Measurements from ENCODE around the gene EIPR1.
A peak's percentile ranks its signal among the peaks of the same experiment; 100 is the strongest.

Gene EIPR1

DNA sequence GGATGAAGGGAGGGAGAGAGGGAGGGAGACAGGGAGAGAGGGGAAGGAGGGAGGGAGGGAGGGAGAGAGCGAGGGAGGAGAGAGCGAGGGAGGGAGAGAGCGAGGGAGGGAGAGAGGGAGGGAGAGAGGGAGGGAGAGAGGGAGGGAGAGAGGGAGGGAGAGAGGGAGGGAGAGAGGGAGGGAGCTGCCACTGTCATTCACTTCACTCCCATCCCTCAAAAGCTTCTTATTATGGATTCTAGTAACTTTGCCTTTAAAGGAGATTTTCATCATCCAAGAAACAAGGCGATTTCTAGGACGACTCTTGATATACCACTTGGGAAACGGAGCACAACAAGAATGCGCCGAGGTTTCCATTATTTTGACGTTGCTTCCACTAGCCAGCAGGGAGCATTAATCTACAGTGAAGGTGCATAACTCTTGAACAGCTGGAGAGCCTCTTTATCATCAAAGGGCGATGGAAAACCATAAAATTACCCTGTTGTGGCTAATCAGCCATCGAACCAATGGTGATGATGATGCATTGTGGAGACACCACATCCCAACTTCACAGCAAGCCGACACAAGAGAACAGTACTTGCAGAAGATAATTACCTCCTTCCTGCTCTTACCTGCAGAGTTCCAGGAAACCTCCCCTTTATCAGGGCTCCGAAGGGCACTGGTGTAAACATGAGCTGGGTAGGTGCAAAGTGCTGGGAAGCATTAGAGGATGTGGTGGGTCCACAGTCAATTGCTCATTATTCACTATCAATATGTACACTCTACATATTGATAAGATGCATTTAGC, 130.5 kb downstream of the EIPR1 start:
- DNase-seq (ENCODE audit: low spot score), result peak; percentile 99

DNA sequence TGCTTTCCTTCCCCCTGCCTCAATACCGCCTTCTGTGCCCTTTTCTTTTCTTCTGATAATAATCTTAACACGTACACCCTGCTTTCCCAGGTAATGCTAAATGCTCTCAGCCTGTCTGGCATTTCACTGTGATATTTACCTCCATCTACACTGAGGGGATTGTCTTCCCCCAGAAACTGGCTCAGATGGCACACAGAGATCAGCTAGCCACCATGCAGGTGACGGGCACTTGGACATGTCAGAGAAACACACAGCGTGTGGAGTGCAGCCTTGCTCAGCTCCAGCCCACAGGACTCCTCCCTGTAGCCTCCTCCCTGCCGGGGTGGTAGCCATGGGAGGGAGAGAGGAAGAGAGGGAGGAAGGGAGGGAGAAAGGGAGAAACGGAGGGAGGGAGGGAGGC, 131.2 kb downstream of the EIPR1 start:
- DNase-seq (ENCODE audit: low spot score), result no peak

DNA sequence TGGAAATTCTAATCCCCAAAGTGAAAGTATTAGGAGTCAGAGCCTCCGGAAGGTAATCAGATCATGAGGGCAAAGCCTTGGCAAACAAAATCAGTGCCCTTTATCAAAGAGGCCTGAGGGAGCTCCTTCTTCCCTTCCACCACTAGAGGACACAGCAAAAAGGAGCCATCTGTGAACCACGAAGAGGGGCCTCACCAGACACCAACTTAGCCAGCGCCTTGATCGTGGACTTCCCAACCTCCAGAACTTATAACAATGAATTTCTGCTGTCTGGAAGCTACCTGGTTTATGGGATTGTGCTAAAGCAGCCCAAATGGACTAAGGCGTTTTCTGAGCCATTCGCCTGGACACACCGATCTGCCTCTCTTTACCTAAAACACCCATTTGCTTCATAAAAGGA, 133.1 kb downstream of the EIPR1 start:
- DNase-seq (ENCODE audit: low spot score), result no peak

DNA sequence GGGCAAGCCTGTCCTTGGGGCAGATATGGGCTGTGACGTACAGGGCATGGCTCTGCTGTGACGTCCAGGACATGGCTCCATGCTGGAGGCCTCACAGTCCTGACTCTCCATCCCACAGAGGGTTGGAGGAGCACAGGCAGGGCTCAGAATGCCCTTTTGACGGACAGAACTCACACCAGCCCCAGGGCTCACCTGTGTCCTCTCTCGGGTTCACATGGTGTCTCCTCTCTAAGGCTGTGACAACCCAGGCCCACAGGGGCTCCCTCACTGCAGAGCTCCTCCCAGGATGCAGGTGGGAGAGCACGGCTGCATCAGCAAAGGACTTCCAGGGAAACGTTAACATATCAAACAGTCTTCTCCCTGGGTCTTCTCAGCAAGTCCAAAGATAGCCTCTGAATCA, 133.8 kb downstream of the EIPR1 start:
- DNase-seq (ENCODE audit: low spot score), result no peak

DNA sequence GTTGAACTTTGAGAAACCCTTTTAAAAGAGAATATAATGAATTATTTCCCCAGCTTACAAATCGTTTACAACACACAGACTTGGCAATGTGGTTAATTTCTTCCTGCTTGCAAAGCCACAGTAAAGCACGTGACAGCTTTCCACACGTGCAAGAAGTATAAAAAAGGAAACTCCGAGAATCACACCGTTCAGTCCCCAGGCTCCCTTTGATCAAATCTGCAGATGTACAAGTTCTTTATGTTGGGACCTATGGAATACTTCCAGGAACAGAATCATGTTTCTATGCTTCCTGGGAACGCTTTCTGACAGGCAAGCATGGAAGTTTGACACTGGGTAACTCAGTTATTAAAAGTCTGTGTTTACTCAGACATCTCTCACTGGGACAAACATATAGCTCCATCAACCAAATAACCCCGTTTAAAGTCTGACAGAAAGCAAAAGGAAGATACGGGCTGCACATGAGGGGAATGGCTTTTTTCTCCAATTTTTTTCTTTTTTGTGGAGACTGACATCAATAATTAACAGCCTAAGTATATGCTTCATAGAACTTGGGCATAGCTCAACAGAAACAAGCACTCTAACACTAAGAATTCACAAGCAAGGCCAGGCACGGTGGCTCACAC, 134.8 kb downstream of the EIPR1 start:
- no peak for DNase-seq (ENCODE audit: low spot score)

DNA sequence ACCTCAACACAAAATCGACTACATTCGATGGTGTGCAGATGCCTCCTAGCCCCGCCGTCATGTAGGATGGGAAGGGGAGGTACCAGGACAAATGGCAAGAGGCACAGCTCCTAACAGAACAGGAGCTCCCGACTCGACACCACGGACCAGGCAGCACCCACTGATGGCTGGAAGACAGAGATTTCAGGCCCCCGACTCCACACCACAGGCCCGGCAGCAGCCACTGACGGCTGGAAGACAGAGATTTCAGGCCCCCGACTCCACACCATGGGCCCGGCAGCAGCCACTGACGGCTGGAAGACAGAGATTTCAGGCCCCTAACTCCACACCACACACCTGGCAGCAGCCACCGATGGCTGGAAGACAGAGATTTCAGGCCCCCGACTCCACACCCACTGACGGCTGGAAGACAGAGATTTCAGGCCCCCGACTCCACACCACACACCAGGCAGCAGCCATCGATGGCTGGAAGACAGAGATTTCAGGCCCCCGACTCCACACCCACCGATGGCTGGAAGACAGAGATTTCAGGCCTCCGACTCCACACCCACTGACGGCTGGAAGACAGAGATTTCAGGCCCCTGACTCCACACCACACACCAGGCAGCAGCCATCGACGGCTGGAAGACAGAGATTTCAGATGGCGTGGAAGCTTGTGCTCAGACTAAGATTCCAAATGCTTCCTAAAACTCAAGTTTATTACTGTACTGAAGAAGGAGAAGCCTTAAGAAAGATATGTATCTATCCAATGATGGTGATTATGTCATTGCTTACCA, 135.5 kb downstream of the EIPR1 start:
- no peak for DNase-seq (ENCODE audit: low spot score)

DNA sequence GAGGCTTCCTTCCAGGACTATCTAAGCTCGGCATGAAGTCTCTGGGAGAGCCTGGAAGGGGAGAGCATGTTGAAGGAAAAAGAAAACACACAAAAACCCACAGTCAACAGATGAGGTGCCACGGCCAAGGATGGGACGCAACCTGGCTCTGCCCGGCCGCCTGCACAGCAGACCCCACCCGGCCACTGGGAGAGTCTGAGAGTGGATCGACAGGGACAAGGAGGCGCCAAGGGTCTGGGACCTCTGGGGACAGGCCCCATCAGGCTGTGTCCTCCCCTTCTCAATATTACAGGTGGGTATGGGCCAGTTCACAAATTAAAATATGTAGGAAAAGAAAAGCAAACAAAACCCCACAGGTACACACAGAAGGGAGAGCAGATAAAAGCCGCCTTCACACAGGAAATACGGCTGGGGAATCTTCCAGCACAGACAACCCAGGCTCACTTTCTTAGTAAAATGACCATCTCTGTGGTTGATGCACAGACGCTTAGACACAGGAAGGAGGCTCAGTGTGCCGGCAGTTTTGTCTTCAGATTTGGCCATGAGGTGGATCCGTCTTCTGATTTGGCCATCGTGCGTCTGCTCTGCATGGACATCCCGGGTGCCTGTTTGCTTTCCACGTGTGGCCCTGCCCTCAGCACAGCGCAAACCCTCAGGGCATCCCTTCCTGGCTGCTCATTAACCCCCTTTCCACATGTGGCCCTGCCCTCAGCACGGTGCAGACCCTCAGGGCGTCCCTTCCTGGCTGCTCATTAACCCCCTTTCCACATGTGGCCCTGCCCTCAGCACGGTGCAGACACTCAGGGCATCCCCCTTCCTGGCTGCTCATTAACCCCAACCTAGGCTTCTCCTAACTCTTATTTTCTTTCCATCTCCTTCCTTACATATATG, 138.4 kb downstream of the EIPR1 start:
- no peak for DNase-seq (ENCODE audit: low spot score)

DNA sequence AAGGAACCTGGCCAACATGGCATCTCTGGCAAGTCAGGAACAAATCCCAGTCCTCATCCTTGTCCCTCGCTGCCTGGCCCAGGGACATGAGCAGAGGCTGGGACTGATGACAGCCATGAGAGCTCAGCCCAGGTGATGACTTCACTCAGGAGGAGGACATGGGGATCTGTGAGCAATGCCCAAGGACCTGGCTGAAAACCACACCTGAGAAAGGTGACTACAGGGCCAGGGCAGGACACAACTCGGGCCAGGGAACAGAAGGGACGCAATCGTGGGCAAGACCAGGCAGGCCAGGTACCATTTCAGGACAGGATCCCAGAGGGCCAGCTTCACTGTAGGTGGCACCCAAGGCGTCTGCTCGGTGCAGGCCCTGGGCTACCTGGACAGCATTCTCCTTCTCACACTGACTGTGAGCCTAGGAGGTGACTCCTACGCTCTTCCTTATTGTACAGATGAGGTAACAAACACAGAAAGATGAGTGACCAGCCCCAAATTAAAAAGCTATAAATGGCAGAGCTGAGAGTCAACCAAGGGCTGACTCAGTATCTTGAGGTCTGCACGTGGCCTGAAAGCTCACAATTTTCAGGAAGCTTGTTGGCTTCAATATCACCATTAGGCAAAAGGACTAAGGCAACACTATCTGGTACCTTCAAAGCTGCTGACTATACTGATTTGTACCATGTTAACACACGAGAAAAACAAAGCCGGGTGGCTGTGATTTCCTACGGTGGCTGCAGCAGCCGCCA, 141.1 kb downstream of the EIPR1 start:
- no peak for DNase-seq (ENCODE audit: low spot score)

DNA sequence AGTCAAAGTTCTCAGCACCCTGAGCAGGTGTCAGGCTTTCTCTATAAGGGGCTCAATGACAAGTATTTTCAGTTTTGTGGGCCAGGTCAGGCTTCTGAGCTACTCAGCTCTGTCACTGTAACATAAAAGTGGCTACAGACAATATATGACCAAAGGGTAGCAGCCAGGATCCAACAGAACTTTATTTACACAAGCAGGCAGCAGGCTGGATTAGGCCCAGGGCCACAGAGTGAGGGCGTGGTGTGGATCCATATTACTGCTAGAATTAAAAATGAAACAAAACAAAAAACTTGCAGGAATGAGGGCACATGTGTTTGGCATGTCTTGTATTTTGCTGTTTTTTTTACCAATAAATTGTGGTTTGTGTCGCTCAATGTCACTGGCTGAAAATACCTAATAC, 143.7 kb downstream of the EIPR1 start:
- DNase-seq (ENCODE audit: low spot score), result no peak

DNA sequence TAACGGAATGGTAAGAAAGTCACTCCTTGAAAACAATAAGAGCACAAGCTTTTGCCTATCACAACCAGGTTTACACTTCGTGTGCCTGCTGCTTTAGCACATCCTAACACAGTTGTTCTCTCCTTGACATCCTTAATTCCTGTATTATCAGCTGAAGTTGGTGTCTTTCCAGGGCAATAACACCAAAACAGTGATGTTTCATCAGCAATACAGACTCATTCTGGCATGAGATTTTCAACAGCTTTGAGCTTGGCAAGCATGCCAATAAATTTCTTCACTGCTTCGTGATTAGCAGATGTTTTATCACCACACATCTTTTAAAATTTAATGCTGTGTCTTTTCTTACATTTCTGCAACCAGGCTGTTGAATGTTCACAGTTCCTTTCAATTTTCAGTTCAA, 148.4 kb downstream of the EIPR1 start:
- DNase-seq (ENCODE audit: low spot score), result no peak

DNA sequence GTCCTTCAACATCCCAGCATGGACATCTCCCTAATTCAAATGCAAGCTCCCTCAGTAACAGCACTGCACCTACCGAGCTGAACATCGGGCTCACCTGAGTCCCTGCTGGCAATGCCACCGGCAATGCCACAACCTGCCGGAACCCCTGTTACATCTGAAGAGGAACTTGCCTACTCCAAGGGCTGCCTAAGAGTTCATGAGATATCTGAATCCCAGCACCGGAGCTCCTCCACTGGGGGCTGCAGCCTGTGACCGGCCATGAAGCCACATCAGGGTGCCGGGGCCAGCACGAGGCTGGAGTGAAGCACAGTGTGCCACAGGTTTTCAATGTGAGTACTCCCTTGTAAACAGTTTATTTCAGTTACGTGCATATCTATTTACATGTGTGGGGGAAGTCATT, 152.9 kb downstream of the EIPR1 start:
- no peak for DNase-seq (ENCODE audit: low spot score)

DNA sequence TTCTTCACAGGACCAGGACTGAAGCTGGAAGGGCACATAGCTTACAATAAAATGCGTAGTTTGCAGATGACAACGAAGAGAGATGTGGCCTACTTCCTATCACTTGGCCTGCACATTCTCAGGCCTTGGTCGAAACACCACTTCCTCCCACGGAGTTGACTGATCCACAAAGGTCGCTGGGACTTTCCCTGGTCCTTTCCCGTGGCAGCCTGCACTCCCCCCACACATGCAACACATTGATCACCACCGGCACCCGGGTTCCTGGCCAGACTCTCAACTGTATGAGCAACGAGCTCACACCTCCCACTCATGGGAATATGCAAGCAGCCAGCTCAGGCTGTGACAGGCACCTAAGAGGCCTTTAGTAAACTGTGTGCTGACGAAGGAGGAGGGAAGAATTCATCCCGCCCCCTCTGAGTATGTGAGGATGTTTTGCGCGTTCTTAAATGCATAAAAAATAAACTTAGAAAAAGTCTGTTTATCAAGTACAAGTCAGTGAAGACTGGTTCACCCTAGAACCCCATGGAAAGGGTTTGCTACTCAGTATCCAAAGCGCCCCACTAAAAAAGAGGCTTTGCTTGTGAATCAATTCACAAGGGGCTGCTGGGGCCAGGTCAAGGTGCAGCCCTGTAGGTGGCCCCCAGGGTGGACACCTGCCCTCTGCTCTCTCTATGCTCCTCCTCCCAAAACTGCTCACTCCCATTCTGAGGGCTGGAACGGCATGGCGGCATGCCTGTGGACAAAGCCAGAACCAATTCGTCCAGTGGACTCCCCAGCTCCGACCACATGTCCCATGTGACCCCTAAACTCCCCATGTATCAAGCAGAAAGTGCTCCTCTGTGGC, 154.3 kb downstream of the EIPR1 start:
- no peak for DNase-seq (ENCODE audit: low spot score)

DNA sequence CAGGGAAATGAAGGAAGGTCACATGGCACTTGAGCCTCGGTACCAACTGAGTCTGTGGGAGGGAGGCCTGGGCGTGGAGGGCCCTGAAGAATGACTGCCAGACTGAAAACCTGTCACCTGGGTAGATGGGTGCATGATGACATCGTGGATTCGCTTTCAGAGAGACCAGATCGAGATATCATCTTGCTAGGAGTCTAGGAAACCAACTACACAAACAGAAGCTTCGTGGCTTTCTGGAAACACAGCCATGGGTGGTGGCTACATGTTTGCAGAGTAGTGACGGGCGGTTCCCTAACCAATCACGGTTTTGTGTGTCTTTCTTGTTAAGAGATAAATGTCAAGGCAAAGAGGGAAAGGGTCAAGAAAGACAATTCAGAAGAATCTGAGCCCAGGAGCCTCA, 155.0 kb downstream of the EIPR1 start:
- no peak for DNase-seq (ENCODE audit: low spot score)

DNA sequence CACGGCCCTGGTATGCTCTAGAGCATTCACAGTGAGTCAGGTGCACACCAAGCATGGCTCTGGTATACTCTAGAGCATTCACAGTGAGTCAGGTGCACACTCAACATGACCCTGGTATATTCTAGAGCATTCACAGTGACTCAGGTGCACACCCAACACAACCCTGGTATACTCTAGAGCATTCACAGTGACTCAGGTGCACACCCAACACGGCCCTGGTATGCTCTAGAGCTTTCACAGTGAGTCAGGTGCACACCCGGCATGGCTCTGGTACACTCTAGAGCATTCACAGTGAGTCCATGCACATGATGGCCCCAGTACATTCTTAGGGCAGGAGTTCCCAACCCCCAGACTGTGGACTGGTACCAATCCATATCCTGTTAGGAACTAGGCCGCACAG, 158.1 kb downstream of the EIPR1 start:
- no peak for DNase-seq (ENCODE audit: low spot score)

DNA sequence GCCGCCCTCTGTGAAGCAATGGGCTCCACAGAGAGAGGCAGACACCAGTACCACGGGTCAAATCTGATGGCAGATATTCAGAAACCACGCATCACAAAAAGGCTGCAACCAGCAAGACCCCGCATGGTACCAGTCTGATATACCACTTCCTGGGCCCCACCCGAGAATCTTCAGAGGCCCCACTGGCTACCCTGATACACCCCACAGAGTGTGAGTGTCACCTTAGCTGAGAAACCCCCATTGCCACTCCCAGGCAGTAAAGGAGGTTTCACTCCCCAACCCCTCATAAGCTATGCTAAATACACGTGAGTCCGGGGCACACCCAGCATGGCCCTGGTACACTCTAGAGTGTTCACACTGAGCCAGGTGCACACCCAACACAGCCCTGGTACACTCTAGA, 160.0 kb downstream of the EIPR1 start:
- no peak for DNase-seq (ENCODE audit: low spot score)

DNA sequence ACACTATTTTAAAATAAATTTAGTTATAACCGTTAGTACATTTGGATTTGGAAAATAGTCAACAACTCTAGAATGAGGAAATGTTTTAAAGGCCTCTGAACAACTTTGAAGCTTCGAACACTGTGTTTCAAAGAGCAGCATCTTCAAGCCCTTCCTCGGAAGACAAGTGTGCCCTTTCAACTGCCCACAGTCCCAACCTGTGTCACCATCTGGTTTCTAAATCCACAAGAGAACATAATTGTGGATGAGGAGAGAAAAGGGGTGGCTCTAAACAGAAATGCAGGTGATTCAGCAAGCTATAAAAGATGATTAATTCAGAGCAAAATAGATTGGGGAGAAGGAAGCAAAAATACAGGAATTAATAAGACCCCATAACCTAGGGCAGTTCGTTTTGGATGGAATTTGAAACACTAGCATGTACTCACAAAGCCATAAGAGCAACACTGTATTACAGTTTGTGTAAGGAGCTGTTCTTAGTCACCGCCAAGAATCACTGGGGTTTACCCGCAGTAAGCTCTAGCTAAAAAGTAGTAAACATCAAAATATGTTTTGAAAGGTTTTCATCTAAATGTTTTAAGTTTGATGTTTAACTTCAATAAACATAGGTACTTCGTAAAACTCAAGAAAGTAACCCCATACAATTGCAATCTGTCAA, 160.7 kb downstream of the EIPR1 start:
- no peak for DNase-seq (ENCODE audit: low spot score)

DNA sequence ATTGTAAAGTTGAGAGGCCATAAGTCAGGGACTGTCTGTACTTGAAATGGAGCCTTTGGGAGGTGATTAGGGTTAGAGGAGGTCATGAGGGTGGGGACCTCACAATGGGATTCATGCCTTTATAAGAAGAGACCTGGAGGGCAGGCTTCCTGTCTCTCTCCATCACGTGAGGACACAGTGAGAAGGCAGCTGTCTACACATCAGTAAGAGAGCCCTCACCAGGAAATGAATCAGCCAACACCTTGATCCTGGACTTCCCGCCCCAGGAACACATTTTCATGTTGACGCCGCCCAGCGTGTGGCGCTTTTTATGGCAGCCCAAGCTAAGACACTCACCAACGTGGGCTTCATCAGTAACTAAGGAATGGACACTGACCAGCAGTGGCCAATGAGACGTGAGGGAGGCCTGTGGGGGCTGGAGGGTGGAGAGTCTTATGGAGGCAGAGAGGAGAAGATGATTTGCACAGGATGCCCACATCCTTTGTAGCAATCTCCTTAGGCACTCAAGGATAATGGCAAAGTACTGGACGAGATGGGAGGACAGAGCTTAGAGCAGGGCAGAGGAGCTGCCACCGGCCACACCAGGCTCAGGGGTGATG, 162.7 kb downstream of the EIPR1 start:
- no peak for DNase-seq (ENCODE audit: low spot score)

DNA sequence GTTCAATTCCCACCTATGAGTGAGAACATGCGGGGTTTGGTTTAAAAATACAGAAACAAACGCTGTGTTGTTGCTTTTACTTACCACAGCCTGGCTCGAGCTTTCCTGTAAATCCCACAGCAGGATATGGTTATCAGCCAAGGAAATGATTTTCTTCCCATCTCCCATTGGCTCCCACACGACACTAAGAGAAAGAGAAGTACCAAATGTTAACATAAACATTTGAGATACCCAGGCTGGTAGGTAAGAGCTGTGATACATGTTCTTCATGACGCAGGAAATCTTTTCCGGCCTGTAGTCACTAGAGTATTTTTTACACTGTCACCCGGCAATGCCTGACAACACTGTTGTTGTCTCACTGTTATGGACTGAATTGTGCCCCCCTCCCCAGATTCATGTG, 163.6 kb downstream of the EIPR1 start:
- DNase-seq (ENCODE audit: low spot score), result no peak

DNA sequence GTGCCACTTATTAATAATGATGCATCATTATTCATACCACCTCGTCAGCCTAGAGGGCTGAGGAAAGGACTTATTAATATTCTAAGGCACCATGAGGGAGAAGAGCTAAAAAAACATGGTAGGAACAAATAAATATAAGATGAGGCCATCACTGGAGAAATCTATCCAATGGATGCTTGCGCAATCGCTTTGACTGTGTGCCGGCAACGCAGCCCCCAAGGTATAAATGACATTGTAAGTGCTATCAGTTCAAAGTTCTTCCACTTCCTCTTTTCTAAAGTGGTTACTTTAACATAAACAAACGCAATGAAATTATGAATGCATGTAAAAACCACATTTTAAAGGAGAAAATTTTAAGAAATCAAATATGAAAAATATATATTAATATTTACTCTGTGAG, 164.6 kb downstream of the EIPR1 start:
- no peak for DNase-seq (ENCODE audit: low spot score)

DNA sequence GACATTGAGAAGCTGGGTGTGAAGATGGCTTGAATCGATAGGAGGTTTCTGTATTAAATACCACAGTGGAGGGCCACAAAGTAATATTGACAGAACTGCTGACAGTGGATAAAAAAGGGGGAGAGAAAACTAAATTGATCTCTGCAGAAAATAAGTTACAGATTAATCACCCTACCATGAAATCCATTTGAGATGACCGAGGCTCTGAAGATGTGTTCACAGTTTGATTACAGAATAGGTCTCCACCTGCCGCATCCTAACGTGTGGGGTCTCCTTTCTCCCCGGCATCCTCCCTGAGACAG, 165.6 kb downstream of the EIPR1 start:
- DNase-seq (ENCODE audit: low spot score), result no peak

Data from SW480 (cell line).